SK-N-DZ (cell line): ENCODE results near the gene STRN4.
A peak's percentile ranks its signal among the peaks of the same experiment; 100 is the strongest.

Experiments used
- DNase-seq: peaks from one replicate; pipeline ENCODE4 v3.0.0-alpha.2; 2015; ENCODE audit warnings: low spot score

The STRN4 gene

GRCh38 chr19:46726551-46726950 is 19.7 kb downstream of the STRN4 start:
- no peak for DNase-seq

DNA sequence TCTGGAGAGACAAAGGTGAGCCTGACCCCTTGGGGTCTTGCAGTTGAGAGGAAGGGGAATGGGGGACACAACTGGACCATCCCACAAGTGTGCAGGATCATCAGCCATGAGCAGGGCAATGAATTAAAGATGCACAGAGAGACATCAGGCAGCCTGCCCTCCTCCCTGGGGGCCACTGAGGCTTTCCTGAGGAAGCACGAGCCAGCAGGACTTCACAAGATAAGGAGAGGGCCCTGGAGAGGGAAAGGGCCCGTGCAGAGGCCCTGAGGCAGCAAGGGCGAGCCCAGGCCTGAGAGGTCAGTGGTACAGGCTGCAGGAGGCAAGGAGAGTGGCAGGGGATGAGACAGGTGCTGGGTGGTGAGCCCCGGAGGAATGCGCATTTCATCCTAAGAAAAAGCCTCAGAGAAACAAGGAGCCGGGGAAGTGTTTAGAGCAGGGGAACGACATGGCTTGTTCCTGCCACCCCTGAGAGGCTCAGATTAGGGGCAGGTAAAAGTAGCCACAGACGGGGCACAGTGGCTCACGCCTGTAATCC is 20.3 kb downstream of the STRN4 start:
- DNase-seq = no peak

DNA sequence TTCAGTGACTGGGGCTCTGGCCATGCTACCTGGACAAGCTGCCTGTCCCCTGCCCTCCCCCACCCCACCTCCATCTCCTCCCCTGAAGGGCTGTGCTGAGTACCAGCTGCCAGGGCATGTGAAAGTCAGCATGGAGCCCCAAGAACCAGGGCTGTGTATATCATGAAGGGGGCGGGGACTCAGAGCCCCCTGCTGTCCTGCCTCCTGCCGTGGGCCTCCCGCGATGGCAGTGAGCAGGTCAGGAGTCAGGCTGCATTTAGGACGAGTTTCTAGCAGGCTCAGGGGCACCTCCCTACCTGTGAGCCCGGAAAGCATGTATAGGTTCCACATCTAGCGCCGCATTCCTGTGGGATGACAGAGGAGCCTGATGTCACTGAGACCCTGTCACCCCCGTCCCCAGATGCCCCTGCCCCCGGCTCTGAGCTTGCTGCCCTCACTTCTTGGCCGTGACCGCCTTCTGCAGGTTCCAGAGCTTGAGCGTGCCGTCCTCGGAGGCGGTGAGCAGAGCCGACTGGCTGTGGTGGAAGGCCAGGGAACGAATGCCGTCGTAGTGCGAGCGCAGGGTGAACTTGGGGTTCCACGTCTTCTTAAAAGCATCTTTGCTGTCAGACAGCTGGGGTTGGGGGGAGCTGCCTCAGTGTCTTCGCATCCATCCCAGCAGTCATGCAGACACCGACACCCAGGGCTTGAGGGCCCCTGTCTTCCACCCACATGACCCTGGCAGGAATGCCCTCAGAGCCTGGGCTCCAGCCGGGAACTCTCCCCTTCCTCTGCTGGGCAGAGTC is 21.0 kb downstream of the STRN4 start:
- no peak for DNase-seq

DNA sequence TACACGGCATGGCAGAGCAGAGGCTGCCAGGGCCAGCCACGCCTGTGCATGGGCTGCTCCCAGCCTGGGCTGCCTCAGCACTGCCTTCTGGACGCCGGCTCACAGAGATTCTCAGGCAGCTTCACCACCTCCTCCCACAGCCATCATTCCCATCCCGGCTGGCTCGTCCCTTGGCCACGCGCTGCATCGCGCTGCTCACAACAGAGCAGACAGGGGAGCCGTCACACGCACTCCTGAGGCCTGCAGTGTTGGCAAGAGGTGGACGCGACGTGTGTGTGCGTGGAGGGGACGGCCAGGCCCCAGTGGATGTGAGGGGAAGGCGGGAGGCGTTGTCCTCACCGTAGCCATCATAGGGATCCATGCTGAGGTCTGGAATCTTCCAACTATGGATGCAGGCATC is 21.8 kb downstream of the STRN4 start:
- DNase-seq = no peak

GRCh38 chr19:46723471-46723870 is 22.8 kb downstream of the STRN4 start:
- no peak for DNase-seq

GRCh38 chr19:46723023-46723461 is 23.2 kb downstream of the STRN4 start:
- no peak for DNase-seq

DNA sequence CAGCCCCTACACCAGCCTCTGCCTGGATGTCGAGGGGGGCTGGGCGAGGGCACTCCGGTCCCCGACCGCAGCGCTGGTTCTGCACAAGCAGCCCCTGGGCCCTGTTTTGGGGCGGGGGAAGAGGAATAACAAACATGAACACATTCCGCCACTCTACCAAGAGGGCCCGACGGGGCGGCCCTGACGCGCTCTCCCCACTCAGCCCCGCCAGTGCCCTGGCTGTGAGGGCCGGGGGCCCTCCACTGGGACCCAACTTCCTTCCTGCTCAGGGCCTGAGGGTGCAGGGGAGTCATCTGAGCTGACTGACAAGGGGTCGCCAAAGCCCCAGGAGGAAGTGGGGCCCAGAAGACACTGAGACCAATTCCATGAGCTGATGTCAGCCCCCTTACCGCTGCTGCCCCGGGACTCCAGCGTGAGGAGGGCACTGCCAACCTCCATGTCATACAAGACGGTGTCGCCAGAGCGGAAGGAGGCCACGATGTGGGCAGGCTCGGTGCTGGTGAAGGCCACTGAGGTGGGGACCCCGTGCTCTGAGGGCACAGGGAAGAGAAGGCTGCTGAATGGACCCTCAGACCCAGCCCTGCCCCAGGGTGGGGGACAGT is 23.7 kb downstream of the STRN4 start:
- DNase-seq = no peak

DNA sequence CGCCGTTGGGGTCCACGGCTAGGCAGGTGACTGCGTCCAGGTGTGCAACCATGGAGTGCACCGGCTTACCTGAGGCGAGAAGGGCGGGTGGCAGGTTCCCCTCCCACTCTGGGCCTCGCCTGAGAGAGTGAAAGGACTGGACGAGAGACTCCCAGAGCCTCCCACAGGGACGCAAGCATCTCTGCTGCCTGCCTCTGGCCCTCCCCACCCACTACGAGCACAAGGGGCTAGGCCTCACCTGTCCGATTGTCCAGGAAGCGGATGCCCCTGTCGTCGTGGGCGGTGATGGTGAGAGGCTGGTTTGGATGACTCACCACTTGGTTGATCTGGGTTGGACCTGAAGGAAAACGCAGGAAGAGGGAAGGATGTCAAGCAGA is 24.3 kb downstream of the STRN4 start:
- no peak for DNase-seq

DNA sequence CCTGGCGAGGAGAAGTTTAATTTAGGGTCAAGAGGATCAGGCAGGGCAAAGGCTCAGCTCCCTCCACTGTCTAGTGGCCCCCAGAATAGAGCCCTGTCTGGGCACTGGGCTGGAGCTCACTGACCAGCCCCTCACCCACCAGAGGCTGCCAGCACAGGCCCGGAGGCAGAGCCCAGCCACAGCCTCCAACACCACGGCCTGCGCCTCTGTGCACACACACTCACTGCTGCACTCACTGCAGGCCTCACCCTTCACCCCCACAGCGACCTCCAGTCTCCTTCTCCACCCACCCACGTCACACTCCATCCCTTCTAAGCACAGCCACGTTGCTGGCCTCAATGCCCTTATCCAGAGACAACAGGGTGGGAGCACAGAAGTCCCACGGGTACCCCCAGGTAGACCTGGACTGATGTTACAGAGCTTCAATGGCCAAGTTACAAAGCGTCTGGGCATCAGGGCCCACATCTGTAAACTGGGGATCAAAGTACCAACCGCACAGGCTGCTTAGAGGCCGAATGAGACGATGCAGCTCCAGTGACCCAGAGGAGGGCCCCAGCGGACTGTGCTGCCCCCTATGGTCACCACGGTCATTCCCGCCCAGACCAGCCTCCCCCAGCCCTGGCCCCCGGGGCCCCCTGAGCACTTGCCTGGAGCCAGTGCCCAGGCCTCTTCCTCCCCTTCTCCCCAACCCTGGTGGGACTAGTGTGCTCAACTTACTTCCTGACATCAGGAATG is 24.8 kb downstream of the STRN4 start:
- DNase-seq = no peak

GRCh38 chr19:46720503-46721239 is 25.6 kb downstream of the STRN4 start:
- DNase-seq = no peak

DNA sequence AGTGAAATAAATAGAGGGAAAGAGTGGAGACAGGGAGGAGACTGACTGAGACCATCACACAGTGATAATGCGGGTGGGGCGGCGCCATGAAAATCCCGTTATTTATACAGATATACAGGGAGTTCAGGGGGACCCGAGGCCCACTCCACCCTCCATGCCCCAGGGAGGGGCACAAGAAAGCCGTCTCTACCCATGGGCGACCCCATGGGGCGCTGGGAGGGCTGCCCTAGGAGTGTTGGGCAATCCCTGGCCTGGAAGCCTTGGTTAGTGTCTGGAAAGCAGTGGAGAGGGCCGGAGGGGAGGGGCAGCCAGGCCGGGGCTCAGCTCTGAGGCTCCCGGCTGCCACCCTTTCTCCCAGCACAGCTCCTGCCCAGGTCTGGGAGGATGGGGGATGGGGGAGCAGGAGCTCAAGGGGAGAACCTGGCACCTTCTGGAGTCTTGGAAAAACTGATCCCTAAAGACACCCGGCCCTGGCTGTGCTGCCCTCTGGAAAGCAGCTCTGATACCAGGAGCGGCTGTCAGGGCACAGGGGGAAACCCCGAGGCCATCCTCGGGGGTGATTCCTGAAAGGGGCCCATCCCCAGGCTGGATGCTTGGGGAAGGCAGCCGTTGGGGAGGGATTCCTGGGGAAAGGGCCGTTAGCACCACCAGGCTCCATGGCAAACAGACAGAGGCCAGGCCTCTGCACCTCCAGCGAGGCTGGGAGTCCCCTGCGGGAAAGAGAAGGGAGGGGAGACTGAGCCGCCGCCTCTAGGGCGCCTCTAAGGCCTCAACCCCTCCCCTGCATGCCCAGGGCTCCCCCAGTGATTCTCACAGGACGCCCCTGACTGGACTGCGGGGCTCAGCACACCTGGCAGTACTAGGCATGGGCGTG is 26.4 kb downstream of the STRN4 start:
- DNase-seq = no peak

DNA sequence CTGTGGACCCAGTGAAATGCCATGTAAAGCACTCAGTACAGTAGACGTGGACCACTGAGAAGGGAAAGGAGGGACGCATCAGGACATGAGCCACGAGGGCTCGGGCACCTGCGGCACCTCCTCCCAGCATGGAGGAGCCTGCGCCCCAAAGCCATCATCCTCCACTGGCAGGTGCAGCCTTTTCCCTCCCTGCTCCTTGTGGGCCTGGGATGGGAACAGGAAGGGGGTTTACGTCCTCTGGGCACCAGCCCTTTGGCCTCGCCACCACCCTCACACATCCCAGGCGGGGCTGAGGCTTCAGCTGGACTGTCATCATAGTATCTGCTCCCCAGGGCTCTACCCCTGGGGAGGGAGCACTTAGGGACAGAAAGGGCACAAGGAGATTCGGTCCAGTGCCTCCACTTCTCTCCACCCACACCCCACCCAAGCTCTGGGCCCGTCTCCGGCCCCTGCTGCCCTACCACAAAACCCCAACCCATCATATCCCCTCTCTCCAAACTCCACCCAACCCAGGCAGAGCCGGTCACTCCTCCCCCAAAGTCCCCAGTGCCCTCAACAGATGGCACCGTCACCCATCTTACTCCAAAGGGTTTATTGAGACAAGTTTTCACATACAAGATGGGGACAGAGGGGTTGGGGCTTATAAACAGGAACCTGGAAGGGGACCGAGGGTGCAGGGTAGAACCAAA is 27.2 kb downstream of the STRN4 start:
- no peak for DNase-seq

- DNase-seq = no peak
These were observed 27.9 kb downstream of the STRN4 start for GRCh38 chr19:46718157-46718933.

DNA sequence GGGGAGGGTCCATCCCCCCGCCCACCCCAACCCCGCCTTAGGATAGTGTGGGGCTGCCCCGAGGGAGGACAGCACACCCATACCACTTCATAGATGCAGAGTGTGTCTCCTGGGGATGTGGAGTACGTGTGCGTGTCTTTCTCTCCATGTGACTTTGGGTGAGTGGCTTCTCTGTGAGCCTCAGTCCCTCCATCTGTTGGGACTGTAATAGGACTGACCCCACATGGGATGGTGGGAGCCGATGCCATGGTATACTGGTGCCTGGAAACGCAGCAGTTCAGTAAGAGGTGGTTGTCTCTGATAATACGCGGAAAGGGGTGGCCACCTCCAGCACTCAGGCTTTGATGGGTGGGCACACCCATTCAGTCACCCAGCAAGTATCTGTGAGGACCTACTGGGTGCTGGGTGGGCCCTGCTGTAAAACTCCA is 28.5 kb downstream of the STRN4 start:
- no peak for DNase-seq

DNA sequence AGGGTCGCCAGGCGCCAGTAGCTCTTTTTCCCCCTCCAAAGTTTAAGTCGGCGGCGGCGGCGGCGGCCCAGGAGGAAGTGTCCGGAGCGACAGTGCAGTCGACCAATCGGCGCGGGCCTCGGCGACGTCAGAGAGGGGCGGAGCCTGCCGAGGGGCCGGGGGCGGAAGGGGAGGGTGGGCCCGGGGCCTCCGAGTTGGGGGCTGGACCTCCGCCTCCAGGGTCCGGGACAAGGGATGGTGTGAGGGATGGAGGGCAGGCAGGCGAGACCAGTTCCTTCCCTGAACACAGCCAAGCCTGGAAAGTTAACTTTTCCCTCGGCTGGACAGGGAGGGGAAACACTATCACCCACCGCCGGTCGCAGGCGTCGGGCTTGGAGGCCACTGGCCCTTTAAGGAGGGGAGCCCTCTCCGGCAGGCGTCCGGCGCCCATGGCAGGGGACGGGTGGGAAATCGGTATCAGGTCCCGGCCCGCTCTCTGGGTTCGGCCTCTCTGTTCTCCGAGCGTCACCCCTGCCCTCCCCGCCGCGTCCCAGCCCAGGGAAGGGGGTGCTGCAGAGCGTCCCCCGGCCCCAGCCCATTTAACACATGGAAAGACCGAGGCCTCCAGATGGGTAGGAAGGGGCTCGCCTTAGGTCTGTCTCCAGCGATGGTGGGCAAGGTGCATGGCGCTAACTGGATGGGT is 29.1 kb downstream of the STRN4 start, which contains the start of gene PRKD2:
TSS of gene PRKD2 (minus strand) at position 81 of the 682 bp plus-strand sequence. CDS start 744 bp downstream, outside the sequence.
- peak; percentile 66 for DNase-seq

DNA sequence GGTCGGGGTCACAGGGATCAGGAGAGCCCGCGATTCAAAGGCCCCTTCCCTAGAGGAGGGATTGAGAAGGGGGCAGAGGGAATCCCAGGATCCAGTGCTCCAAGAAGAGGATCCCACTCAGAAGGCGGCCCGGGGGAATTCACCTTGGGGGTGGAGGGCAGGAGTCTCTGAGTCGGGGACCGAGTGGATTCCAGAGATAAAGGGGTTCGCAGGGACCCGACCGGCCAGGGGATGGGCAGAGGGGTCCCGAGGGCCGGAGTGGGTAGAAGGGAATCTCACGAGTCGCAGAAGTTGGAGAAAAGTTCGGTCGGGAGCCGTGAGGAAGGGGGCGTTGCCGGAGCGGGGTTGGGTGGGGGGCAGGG is 29.6 kb downstream of the STRN4 start:
- DNase-seq = no peak

DNA sequence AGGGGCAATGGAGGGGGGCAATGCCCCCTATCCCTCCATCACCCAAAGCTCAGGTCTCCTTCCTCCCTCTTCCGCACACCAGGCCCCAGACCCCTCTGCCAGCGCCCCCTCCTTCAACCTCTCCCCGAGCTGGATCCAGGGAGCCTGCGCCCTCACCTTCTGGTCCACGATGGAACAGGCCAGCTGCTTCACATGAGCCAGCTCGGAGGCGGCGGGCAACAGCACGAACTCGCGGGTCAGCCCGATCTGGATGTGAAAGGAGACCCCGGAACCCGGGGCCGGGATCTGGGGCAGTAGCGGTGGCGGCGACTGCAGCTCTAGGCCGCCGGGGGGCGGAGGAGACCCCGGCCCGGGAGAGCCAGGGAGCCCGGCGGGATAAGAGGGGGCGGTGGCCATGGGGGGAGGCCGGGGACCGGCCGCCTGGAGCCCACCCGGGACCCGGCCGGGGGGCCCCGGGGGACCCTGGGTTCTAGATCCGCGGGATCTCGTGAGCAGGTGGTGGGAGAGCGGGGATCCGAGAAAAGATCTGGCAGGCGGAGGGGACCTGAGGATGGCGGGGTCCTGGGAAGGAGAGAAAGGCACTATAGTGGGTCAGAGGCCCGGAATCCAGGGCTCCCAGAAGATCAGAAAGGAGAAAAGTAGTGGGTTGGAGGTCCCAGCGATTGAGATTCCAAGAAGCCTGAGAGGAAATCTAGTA is 30.1 kb downstream of the STRN4 start:
- DNase-seq = peak; percentile 10

- no peak for DNase-seq
These were observed 30.7 kb downstream of the STRN4 start for GRCh38 chr19:46715620-46715974.
